GM21529 (cell line): Measurements from ENCODE around the gene GPR17.
A peak's percentile ranks its signal among the peaks of the same experiment; 100 is the strongest.

ENCODE experiments used
- ATAC-seq: cut with Tn5 transposase; IDR thresholded peaks from one replicate; pipeline ENCODE4 v1.9.1; 2021; ENCODE audit not compliant: unreplicated experiment

Gene GPR17

GRCh38 chr2:127640082-127641072 is 5.6 kb upstream of the GPR17 start:
- peak; percentile 63 for ATAC-seq

- no peak for ATAC-seq
These were observed 4.8 kb upstream of the GPR17 start for GRCh38 chr2:127641133-127641532.

- no peak for ATAC-seq
These were observed 4.0 kb upstream of the GPR17 start for GRCh38 chr2:127641846-127642507.

GRCh38 chr2:127642706-127643438 is 3.1 kb upstream of the GPR17 start:
- ATAC-seq, result no peak

- no peak for ATAC-seq
These were observed 2.4 kb upstream of the GPR17 start for GRCh38 chr2:127643439-127644065.

- ATAC-seq, result no peak
These were observed 1.6 kb upstream of the GPR17 start for GRCh38 chr2:127644066-127645025.

GRCh38 chr2:127645026-127645394 is 943 bp upstream of the GPR17 start:
- no peak for ATAC-seq

GRCh38 chr2:127646487-127647241 is 711 bp downstream of the GPR17 start:
- ATAC-seq, result no peak

- no peak for ATAC-seq
These were observed 1.6 kb downstream of the GPR17 start for GRCh38 chr2:127647242-127648190.

GRCh38 chr2:127648321-127648720 is 2.4 kb downstream of the GPR17 start:
- ATAC-seq, result no peak

GRCh38 chr2:127649100-127649611 is 3.2 kb downstream of the GPR17 start:
- no peak for ATAC-seq

GRCh38 chr2:127649684-127650040 is 3.7 kb downstream of the GPR17 start:
- peak; percentile 89 for ATAC-seq

- peak; percentile 11 for ATAC-seq
These were observed 4.3 kb downstream of the GPR17 start for GRCh38 chr2:127650041-127650784.

GRCh38 chr2:127650785-127651380 is 4.9 kb downstream of the GPR17 start:
- no peak for ATAC-seq

- no peak for ATAC-seq
These were observed 5.4 kb downstream of the GPR17 start for GRCh38 chr2:127651381-127651809.

- ATAC-seq, result no peak
These were observed 6.1 kb downstream of the GPR17 start for GRCh38 chr2:127651971-127652550.
